KMS-11 (cell line): ENCODE measurements around the gene ACP2.

Experiments
- H2AFZ ChIP-seq: fragments of 200-600 bp; sonication (generic); 2 replicates; pipeline ENCODE4 v1.6.1; 2016; ENCODE audit warnings: antibody characterized with exemption, mixed run types, low read depth
- H3K27ac ChIP-seq: fragments of 200-600 bp; sonication (generic); 2 replicates; pipeline ENCODE4 v1.6.1; 2016; ENCODE audit warnings: mild to moderate bottlenecking, mixed run types
- H3K27me3 ChIP-seq: fragments of 200-600 bp; sonication (generic); 2 replicates; pipeline ENCODE4 v1.6.1; 2017; ENCODE audit warnings: mild to moderate bottlenecking, low read depth, mixed run types, moderate library complexity; ENCODE audit not compliant: insufficient read depth
- H3K36me3 ChIP-seq: fragments of 200-600 bp; sonication (generic); 2 replicates; pipeline ENCODE4 v1.6.1; 2017; ENCODE audit warnings: mild to moderate bottlenecking, mixed run types; ENCODE audit not compliant: insufficient read depth
- H3K4me1 ChIP-seq: fragments of 200-600 bp; sonication (generic); 2 replicates; pipeline ENCODE4 v1.6.1; 2016; ENCODE audit warnings: mild to moderate bottlenecking, low read depth, mixed run types; ENCODE audit not compliant: poor library complexity, severe bottlenecking
- H3K4me2 ChIP-seq: fragments of 200-600 bp; sonication (generic); 2 replicates; pipeline ENCODE4 v1.7.0; 2016; ENCODE audit warnings: mild to moderate bottlenecking, mixed run types
- H3K4me3 ChIP-seq: fragments of 200-600 bp; sonication (generic); IDR thresholded peaks from 2 replicates; pipeline ENCODE4 v1.6.1; 2017; ENCODE audit warnings: low read depth, low read length, mixed read lengths; ENCODE audit not compliant: insufficient read depth
- H3K79me2 ChIP-seq: fragments of 200-600 bp; sonication (generic); 2 replicates; pipeline ENCODE4 v1.6.1; 2016; ENCODE audit warnings: low read depth, mixed run types; ENCODE audit not compliant: insufficient read depth
- H3K9ac ChIP-seq: fragments of 200-600 bp; sonication (generic); 2 replicates; pipeline ENCODE4 v1.6.1; 2016; ENCODE audit warnings: mild to moderate bottlenecking, mixed run types
- H4K20me1 ChIP-seq: fragments of 200-600 bp; sonication (generic); 2 replicates; pipeline ENCODE4 v1.6.1; 2016; ENCODE audit warnings: mild to moderate bottlenecking, mixed run types; ENCODE audit not compliant: insufficient read depth
- TF ChIP-seq, protein P1 (sequence below): fragments of 200-600 bp; sonication (generic); conservative IDR thresholded peaks from 2 replicates; pipeline ENCODE4 v1.6.1; 2017; ENCODE audit warnings: low read depth, mild to moderate bottlenecking, antibody characterized with exemption, low read length, moderate library complexity, mixed read lengths

ACP2 gene

GRCh38 chr11:47276923-47277322 lies 28.3 kb upstream of the ACP2 start:
- no peak overlapping the region for H3K4me3 ChIP-seq
- H3K9ac ChIP-seq: no peak overlapping the region
- H3K27me3 ChIP-seq: no peaks in the 10 kb centered on the region
- H3K36me3 ChIP-seq: no peaks in the 10 kb centered on the region; the same call in 1 of the 2 replicates
- H4K20me1 ChIP-seq: no peaks in the 10 kb centered on the region
- H3K4me2 ChIP-seq: no peak overlapping the region
- no peak overlapping the region for H2AFZ ChIP-seq
- H3K4me1 ChIP-seq: peaks cover 19% of the 10 kb centered on the region
- TF ChIP-seq, protein P1, sequence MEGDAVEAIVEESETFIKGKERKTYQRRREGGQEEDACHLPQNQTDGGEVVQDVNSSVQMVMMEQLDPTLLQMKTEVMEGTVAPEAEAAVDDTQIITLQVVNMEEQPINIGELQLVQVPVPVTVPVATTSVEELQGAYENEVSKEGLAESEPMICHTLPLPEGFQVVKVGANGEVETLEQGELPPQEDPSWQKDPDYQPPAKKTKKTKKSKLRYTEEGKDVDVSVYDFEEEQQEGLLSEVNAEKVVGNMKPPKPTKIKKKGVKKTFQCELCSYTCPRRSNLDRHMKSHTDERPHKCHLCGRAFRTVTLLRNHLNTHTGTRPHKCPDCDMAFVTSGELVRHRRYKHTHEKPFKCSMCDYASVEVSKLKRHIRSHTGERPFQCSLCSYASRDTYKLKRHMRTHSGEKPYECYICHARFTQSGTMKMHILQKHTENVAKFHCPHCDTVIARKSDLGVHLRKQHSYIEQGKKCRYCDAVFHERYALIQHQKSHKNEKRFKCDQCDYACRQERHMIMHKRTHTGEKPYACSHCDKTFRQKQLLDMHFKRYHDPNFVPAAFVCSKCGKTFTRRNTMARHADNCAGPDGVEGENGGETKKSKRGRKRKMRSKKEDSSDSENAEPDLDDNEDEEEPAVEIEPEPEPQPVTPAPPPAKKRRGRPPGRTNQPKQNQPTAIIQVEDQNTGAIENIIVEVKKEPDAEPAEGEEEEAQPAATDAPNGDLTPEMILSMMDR: no peak
- H3K79me2 ChIP-seq: peaks cover 20% of the 10 kb centered on the region; the same call in 1 of the 2 replicates
- no peak overlapping the region for H3K27ac ChIP-seq

DNA sequence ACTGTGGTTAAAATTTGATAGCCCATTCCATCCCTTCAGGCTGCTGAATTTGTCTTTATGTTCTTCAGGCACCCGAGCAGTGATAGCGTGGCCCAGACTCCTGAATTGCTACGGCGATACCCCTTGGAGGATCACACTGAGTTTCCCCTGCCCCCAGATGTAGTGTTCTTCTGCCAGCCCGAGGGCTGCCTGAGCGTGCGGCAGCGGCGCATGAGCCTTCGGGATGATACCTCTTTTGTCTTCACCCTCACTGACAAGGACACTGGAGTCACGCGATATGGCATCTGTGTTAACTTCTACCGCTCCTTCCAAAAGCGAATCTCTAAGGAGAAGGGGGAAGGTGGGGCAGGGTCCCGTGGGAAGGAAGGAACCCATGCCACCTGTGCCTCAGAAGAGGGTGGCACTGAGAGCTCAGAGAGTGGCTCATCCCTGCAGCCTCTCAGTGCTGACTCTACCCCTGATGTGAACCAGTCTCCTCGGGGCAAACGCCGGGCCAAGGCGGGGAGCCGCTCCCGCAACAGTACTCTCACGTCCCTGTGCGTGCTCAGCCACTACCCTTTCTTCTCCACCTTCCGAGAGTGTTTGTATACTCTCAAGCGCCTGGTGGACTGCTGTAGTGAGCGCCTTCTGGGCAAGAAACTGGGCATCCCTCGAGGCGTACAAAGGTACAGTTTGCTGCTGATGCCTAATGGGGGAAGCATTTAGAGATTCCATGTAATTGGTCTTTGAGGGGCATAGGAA lies 26.1 kb upstream of the ACP2 start:
- no peaks in the 10 kb centered on the region for H3K27me3 ChIP-seq

DNA sequence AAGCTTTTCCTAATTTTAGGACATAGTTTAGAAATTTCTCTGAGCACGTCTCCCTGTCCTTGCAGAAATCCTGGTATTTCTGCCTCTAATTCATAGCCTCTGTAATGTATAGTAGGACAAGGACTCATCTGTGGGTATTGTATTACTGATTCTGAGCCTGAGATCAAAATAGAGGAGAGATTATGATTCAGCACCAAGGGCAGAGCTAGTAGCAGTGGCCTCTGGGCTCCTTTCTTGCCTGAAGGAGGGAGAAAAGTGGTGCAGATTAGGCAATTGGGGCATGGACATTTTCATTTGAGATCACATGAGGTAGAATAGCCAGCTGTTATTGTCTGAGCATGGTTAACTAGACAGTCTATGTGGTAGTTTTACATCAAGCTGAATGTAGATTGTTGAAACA lies 24.1 kb upstream of the ACP2 start:
- Histone ChIP-seq H3K36me3 (no peaks in the 10 kb centered on the region), H3K27me3 (no peaks in the 10 kb centered on the region), H3K4me3 (no peak overlapping the region), H3K79me2 (peaks cover 30% of the 10 kb centered on the region), H2AFZ (no peak overlapping the region), H3K4me2 (peak overlapping the region; percentile 68), H3K9ac (no peak overlapping the region), H4K20me1 (no peaks in the 10 kb centered on the region), H3K4me1 (peaks cover 42% of the 10 kb centered on the region), H3K27ac (no peak overlapping the region; the same call in 1 of the 2 replicates)
- TF ChIP-seq, protein P1: no peak

More for the DNA sequence above, 26.1 kb upstream of the ACP2 start:
- Histone ChIP-seq H3K4me3 (no peak overlapping the region), H2AFZ (no peak overlapping the region), H3K4me1 (peaks cover 33% of the 10 kb centered on the region), H4K20me1 (no peaks in the 10 kb centered on the region), H3K9ac (no peak overlapping the region), H3K36me3 (no peaks in the 10 kb centered on the region; the same call in 1 of the 2 replicates), H3K4me2 (no peak overlapping the region), H3K79me2 (peaks cover 30% of the 10 kb centered on the region), H3K27ac (no peak overlapping the region)
- TF ChIP-seq, protein P1: no peak

GRCh38 chr11:47271961-47272661 lies 23.5 kb upstream of the ACP2 start:
- Histone ChIP-seq H4K20me1 (no peaks in the 10 kb centered on the region), H3K36me3 (no peaks in the 10 kb centered on the region), H2AFZ (no peak overlapping the region), H3K4me2 (peak overlapping the region; percentile 68), H3K4me1 (peaks cover 42% of the 10 kb centered on the region), H3K79me2 (peaks cover 30% of the 10 kb centered on the region), H3K4me3 (no peak overlapping the region), H3K27ac (no peak overlapping the region; the same call in 1 of the 2 replicates), H3K27me3 (no peaks in the 10 kb centered on the region), H3K9ac (no peak overlapping the region)
- TF ChIP-seq, protein P1: no peak
